Neural progenitor cell (in vitro differentiated cells): Measurements from ENCODE around the gene TRPV5.

Source experiments
- CTCF ChIP-seq: fragments of 200-600 bp; sonication (generic); IDR thresholded peaks from 2 replicates; pipeline ENCODE4 v1.5.1; 2017; ENCODE audit warnings: antibody characterized with exemption, mild to moderate bottlenecking
- EZH2 ChIP-seq: fragments of 200-600 bp; sonication (generic); IDR thresholded peaks from 2 replicates; pipeline ENCODE4 v1.6.1; 2017; ENCODE audit warnings: antibody characterized with exemption, mild to moderate bottlenecking, moderate library complexity
- EZH2phosphoT487 ChIP-seq: fragments of 200-600 bp; sonication (generic); IDR thresholded peaks from 2 replicates; pipeline ENCODE4 v1.6.1; 2017; ENCODE audit warnings: antibody characterized with exemption

- TF ChIP-seq CTCF = no peak
- no peak for TF ChIP-seq EZH2
- no peak for TF ChIP-seq EZH2phosphoT487
Measured at GRCh38 chr7:142943706-142944268, 10.2 kb upstream of the TRPV5 start.
